Melanocyte of skin (primary cell): ENCODE measurements around the gene TVP23A. TPM values are rescaled to one million over a fixed set of nuclear protein-coding genes. Genes with fewer than 3 reads are reported as not detected.

Experiments used
- small RNA-seq, 2 donors: library from RNA; depleted of rRNA; stranded (forward); fragments of <200 nt; gene quantifications; one replicate each; pipeline ENCODE3, GENCODE V24; 2012
- total RNA-seq, 2 donors: library from RNA; depleted of rRNA; stranded (reverse); fragments of >200 nt; gene quantifications; 2 replicates each; pipeline ENCODE4 v1.2.3, GENCODE V29; 2012

The TVP23A gene
- total RNA-seq: under 1 TPM in 1 of 2 donors, not detected in 1; under 0.01 TPM

GRCh38 chr16:10817963-10818941 is at the start of gene TVP23A:
TSS of gene TVP23A (minus strand) at chr16:10818794. CDS start at chr16:10818493, 301 bp downstream.

DNA sequence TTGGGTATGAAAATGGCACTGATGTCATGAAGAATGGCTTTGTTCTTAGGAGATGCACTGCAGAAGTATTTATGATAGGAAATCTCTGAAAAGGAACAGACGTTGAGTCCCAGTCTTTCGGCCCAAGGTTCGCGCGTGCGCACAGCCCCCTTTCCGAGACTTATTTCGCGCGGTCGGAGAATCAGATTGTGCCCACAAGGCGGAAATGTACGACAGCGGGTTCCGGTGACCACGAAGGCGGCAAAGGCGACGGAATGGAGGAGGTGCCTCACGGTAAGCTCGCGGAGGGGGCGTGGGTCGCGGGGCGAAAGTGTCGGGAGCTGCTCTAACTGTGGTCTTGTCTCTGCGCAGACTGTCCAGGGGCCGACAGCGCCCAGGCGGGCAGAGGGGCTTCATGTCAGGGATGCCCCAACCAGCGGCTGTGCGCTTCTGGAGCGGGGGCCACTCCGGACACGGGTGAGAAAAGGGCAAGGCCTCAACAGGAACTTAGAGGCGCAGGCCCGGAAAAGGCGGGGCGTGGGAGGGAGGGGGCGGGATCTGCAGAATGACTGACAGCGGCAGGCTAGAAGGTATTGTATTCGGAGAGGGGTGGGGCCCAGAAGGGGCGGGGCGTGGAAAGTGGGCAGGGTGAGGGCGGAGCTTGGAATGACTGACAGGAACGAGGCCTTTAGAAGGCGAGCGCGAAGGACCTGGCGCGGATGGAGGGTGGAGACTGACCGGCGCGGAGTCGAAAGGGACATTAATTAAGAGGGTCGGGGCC is 74.8 kb downstream of the TVP23A start, which contains the start of gene NUBP1:
Gene NUBP1 (plus strand): TSS at position 233 of the 760 bp plus-strand sequence. CDS start 22 bp downstream, at position 255.

Small RNA genes lying within 50 kb of the gene (small RNA-seq; reads per million reads assigned to genes)
- gene MTND4LP24 (0 reads per million in 2 donors), gene MTND6P33 (0 reads per million in 2 donors)

Other genes with a start within 250 kb of the TVP23A start
- 10 to 100 TPM; 39.6 to 63.9 TPM for gene EMP2, start 238.2 kb downstream of the TVP23A start, total RNA-seq
- gene TEKT5, start 123.9 kb downstream of the TVP23A start, total RNA-seq: not detected
- gene NUBP1, start 75.0 kb downstream of the TVP23A start, total RNA-seq: 10 to 100 TPM; 16.2 to 30.3 TPM
- 10 to 100 TPM in 1 of 2 donors, 1 to 10 TPM in 1; 8.3 to 14.3 TPM for gene CIITA, start 58.4 kb upstream of the TVP23A start, total RNA-seq
- 10 to 100 TPM; 58.6 to 64.4 TPM for gene DEXI, start 123.7 kb upstream of the TVP23A start, total RNA-seq
- 10 to 100 TPM; 18.2 to 19.6 TPM for gene CLEC16A, start 125.8 kb upstream of the TVP23A start, total RNA-seq